ENCODE results near the gene UCP3.

GRCh38 chr11:73972620-73973449 is 36.0 kb downstream of the UCP3 start:
- TF ChIP-seq CTCF (IDR thresholded peaks at IDR 0.05): no peak
- no peak for TF ChIP-seq EP300 (IDR thresholded peaks at IDR 0.05)
- no peak for TF ChIP-seq POLR2A (IDR thresholded peaks at IDR 0.05)
- TF ChIP-seq POLR2AphosphoS5 (IDR thresholded peaks at IDR 0.05): no peak
